Measurements from ENCODE around the gene SLC9A9.
A peak's percentile ranks its signal among the peaks of the same experiment; 100 is the strongest.

The SLC9A9 gene

DNA sequence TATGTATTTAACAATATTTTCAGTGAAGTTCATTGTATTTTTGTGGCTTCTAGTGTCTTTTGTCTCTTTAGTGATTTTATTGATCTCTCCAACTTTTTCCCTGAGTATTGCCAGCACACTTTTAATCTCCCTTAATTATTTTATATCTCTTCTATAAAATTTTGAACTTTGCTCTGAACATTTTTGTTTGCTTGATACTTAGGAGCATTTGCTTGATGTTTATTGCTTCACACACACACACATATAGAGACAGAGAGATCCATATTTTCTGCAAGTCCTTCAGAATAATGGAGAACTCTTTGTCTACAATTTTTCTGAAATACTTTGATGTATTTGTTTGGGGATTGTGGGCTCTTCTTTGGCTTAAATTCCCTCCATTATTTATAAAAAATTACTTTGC is 213.8 kb downstream of the SLC9A9 start:
- no peak for DNase-seq

DNA sequence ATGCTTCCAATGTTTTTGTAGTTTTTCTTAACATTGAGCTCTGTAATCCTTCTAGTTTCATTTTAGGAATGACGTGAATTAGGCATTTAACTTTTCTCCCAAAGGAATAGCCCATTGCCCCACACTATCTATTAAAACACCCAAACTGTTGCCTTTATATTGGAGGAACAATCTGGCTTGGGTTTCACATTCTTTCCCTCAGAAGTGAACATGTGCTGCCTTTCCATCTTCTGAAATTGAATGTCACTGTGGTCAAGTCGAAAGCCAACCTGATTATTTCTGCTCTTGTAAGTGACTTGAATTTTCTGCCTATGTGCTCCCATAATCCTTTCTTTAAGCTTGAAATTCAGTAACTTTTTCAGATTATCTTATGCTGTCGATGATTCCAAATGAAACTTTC is 214.5 kb downstream of the SLC9A9 start:
- no peak for DNase-seq

DNA sequence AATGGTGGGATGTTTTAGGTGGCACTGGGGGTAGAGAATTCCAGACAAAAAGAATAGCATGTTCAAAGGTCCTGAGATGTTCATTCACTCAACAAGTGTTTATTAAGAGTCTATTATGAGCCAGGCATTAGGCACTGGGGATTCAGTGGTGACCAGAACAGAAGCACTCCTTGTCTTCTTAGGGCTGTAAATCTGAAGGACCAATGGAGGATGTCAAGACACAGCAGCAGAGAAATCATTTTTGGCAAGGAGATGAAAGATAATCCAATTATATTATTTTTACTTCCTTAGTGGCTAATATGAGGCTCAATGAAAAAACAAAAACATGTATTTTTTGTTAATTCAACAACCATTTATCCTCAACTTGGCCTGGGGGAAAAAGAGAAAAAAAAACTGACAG is 218.5 kb downstream of the SLC9A9 start:
- no peak for DNase-seq

DNA sequence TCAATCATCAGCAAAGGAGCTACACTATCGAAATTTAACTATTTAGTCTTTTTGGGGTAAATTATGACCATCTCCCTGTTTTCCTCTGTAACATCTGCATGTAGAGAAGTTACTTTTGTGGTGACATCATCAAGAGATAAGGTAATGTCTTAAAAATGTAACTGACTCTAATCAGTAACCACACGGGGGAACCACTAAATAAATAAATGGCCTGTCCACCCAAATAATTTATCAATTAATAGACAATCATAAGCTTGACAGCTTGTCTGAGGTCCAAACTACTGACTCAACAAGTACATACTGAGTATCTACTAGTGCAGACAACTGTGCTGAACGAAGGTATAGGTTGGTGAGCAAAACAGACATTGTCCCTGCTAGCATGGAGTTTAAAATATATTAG is 219.3 kb downstream of the SLC9A9 start:
- DNase-seq = no peak

DNA sequence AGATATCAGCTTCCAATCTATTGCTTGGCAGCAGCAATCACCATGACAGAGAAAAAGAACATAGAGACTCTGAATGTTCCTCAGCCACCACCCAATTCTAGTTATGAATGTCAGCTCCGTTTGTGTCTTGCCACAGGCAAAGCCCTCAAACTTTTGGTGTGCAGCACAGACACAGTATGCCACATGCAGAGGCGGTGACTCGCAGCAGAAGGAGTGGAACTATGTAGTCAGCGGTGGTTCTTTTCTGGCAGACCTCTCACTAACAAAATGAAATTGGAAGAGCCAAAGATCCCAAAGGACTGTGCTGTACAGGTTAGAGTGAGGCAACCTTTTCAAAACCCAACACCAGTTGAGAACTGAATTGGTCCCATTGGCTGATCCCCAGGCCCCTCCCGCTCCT is 220.9 kb downstream of the SLC9A9 start:
- DNase-seq = no peak

- no peak for DNase-seq
Observed at GRCh38 chr3:143619231-143619630, 229.0 kb downstream of the SLC9A9 start.

DNA sequence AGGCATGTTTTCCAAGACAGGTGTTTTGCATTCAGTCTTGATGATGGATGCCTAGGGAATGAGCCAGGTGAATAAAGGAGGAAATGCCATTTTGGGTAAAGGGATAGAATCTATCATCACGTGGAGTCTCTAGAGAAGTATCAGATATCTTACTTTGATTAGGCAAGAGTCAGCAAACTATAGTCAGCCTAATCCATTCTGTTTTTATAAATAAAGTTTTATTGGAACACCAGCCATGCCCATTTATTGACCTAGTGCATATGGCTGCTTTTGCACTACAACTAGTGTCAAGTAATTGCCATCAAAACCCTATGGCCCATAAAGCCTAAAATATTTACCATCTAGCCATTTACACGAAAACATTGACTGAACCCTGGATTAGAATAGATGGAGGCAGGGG is 231.2 kb downstream of the SLC9A9 start:
- no peak for DNase-seq

DNA sequence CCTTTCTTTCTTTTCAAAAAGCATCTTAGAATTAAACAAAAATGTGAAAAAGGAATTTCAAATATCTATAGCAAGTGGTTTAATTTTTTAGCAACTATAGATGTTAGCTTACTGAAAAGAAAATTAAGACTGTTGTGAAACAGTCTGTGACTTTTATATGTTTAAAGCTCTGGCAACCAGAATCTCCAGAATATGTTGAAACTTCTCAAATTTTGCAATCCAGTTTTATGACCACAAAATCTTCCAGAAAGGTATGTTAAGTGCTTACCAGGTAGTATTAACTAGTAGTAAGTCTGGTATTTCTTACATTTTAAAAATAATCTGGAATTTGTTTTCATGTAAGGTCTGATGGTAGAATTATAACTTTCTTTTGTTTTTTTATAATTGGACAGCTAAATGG is 235.0 kb downstream of the SLC9A9 start:
- no peak for DNase-seq

DNA sequence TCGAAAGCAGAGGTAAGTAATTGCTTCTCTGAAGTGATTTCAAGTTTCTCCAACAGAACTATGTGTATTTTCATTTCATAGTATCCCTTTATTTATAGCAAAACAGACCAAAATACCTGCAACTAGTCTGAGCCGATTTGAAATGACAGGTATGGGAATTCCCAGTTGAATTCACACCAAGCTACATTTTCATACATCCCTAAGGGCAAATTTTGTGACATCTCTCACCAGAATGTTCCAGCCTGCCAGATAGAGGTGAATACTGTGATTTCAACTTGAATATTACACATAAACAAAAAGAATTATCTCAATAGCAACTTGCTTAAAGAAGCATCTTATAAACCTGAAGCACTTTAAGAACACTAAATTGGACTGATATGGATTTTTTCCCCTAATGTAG is 235.7 kb downstream of the SLC9A9 start:
- DNase-seq = no peak

- DNase-seq = no peak
Observed at GRCh38 chr3:143608966-143609365, 239.3 kb downstream of the SLC9A9 start.

- no peak for DNase-seq
Observed at GRCh38 chr3:143605233-143605950, 242.9 kb downstream of the SLC9A9 start.

DNA sequence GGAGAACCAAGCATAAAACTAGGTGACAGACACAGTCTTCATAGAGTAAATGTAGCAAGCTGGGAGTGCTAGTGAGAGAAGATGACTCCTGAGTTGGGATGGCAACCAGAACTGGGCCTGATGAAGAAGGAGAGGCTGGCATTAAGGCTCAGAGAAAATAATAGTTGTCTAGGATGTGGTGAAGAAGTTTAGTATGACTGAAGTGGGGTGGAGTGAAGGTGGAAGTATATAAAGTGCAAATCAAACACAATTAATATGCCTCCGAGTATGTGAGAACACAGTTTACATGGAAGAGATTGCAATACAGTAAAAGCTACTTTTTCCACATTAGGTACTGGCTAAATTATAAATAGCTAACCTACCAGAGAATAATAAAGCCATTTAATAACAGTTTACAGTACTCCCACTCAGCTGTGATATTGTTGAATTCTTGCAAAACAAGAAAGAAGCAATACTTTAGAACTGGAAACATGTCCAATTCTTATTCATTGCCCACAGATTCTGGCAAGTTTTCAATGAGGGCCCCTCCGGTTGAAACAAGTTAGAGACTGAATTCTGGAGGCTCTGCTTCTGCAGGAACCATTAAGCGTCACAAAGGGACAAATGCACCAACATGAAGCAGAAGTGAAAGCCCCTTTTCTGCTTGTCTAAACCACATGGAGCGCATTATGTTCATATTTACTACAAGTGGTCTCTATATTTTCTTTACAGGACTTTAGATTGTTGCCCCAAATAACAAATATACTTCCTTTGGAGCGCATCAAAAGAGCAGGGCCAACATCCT is 243.7 kb downstream of the SLC9A9 start:
- DNase-seq = no peak

DNA sequence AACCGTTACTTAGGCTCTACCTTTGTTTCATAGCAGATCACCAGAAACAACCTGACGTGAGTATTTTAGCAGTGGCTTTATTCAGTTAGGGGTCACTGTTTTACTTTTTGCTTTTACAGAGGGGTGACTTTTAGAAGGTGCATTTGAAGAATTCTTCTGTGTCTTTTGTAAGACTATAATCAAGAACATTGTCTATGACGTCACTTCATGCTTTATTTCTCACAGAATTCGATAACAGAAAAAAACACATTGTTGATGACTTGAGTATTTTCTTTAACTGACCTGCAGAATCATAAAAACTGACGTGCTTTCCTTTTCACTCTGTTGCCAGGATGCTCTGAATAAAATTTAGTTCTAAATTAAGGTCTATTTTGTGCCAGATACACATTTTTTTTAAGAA is 244.5 kb downstream of the SLC9A9 start:
- DNase-seq = no peak

GRCh38 chr3:143601723-143602484 is 246.4 kb downstream of the SLC9A9 start:
- no peak for DNase-seq

DNA sequence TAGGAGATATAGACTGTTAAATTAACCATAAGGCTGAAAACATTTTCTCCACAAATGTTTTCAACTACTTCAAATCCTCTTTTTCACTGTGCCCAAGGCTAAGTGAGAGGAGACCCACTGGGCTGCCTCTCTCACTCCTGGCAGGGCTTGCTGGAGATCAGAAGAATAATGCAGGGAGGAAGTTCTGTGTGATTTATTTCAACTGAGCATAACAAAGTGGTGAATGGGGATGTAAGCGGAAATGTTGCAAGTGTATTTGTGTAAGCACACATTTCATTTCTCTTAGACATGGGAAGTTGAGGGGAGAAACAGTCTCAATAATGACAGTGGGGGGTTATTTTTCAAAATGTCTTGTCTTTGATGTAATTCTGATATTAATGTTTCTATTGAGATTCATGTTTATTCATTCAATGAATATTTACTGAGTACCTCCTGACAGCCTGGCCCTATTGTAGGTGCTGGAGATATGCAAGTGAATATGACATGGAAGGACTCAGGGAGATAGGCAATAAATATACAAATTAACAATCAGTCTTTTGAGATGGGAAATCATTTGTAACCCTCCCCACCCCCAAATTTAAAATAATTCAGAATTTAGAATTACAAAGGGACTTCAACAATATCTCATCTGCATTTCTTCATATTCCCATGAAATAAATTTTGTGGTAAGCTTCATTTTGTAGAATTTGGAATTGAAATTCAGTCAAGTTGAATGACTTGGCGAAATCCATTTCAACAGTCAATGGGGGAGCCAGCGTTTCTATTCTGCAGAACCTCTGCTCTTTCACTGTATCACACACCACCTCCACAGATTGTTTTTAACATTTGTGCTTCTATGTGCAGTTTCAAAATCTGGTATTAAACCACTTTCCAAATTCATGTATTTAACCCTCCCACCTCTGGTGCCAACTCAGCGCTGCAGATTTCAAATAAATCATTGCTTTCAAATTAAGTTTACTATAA is 247.2 kb downstream of the SLC9A9 start:
- no peak for DNase-seq

- no peak for DNase-seq
Observed at GRCh38 chr3:143597774-143598652, 250.3 kb downstream of the SLC9A9 start.

DNA sequence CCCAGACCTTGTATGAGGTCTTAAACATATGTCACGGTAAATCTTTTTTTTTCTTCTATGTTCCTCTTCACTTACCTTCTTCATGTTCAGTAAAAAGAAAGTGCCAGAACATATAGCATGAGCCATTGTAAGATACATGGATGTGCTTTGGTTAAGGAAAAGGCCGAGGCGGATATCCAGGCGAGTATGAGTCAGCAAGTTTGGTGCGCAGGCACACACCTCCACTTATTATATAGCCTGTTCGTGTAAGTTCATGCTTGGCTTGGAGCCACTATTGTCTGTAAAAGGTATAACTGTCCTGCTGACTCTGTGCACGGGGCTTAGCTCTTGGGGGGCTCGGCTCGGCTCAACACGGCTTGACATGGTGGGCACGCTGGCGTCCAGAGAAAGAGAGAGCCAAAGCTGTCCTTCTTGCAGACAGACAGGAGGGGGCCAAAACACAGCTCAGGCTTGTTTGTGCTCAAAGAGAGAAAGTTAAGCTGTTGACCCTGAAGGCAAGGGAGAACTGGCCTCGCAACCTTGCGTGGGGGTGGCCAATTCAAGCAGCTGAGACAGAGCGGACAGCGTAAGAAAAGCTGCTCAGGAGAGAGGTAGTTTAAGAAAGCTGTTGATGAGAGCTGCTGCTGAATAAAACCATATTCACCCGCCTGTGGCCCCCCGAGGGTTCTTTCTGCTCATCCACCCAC is 251.2 kb downstream of the SLC9A9 start:
- DNase-seq = no peak

DNA sequence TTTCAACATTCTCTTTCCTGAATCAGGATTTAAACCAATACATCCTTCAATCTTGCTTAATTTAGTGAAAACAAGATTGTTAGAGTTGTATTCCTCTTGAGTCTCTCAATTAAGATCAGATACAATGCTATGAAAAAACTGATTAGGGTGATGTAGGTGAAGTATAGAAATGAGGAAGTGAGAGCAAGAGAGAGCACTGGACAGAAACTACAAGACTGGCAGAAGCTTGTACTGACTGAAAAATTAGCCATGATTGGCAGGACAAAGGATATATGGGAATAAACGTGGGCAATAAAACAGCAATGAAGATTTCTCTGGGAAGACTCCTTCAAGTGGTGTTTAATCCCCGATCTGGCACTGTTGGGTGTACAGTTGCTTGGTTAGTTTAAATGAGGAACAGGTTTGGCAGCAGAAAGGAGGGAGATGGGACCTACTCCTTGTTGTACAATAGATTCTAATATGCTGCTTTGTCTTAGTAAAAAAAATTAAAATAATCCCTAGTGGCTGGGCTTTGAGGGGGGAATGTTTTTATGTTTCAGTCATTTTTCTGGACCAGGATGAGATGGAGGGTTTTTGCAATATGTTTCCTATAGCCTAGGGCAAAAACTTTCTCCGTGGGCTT is 252.7 kb downstream of the SLC9A9 start:
- DNase-seq = no peak

- DNase-seq = no peak
Observed at GRCh38 chr3:143594206-143594605, 254.1 kb downstream of the SLC9A9 start.

DNA sequence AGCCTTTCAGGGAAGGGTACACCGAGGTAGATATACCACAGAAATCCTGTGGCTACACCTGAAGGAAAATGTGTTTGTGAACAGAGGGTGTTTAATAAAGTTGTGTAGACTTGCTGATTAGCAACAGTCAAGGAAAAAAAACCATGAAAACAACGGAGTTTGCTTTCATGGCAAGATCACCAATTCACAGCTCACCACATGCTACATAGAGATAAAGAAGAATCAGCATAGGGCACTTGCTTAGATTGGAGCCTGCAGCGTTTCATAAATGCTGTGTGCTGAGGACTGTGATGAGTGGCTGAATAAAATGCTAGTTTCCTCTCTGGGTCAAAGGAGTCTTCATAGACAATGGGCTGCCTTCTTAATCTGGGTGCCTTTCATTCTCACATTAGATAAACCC is 257.6 kb downstream of the SLC9A9 start:
- peak; percentile 87 for DNase-seq

All from hematopoietic multipotent progenitor cell treated with erythropoietin and hydrocortisone succinate and interleukin-3 and kit ligand, for 8 days (in vitro differentiated cells).